PC-3 (cell line): ENCODE data around the gene CMTR2. TPM values are rescaled to one million over a fixed set of nuclear protein-coding genes. Genes with fewer than 3 reads are reported as not detected.

Source experiments
- ATAC-seq: fragments of 200-7000 bp; cut with Tn5 transposase; 2 replicates; pipeline ENCODE4 v1.9.1; 2020; ENCODE audit warnings: mild to moderate bottlenecking, moderate library complexity
- BruUV-seq: library from RNA; stranded (reverse); fragments of 400-500 nt; replicated peaks from 2 replicates; lab custom pipeline; 2021; lab: Mats Ljungman, UMichigan
- CTCF ChIA-PET: fragments of 300-600 bp; sonication (Branson Sonifier 250); formaldehyde crosslinking; loops from one replicate; lab custom pipeline; 2022; ENCODE audit warnings: antibody characterized with exemption; lab: Charles Lee
- POLR2A ChIA-PET: fragments of 300-600 bp; sonication (Branson Sonifier 250); formaldehyde crosslinking; loops from one replicate; lab custom pipeline; 2022; ENCODE audit warnings: antibody characterized with exemption; ENCODE audit not compliant: unreplicated experiment; lab: Charles Lee
- DNase-seq: peaks from one replicate; pipeline ENCODE4 v3.0.0-alpha.2; 2015
- H2AFZ ChIP-seq: fragments of 300-600 bp; sonication (generic); 2 replicates; pipeline ENCODE4 v1.6.0; 2016; ENCODE audit warnings: antibody characterized with exemption, low read length
- H3F3A ChIP-seq: fragments of 300-600 bp; sonication (generic); one replicate; pipeline ENCODE4 v1.6.0; 2017; ENCODE audit warnings: antibody characterized with exemption, low read length, control low read depth, mild to moderate bottlenecking; ENCODE audit not compliant: unreplicated experiment
- H3K27ac ChIP-seq: fragments of 300-600 bp; sonication (generic); 2 replicates; pipeline ENCODE4 v1.5.1; 2016; ENCODE audit warnings: mild to moderate bottlenecking, low read length
- H3K27me3 ChIP-seq: fragments of 300-600 bp; sonication (generic); 2 replicates; pipeline ENCODE4 v1.6.1; 2016; ENCODE audit warnings: low read length, mixed read lengths
- H3K36me3 ChIP-seq: fragments of 300-600 bp; sonication (generic); 2 replicates; pipeline ENCODE4 v1.6.1; 2016; ENCODE audit warnings: low read depth, mixed run types, low read length, mixed read lengths
- H3K4me1 ChIP-seq: fragments of 300-600 bp; sonication (generic); 2 replicates; pipeline ENCODE4 v1.5.1; 2016; ENCODE audit warnings: low read length; ENCODE audit not compliant: insufficient read depth
- H3K4me2 ChIP-seq: fragments of 300-600 bp; sonication (generic); 2 replicates; pipeline ENCODE4 v1.6.0; 2016; ENCODE audit warnings: low read length
- H3K4me3 ChIP-seq: fragments of 300-600 bp; sonication (generic); 2 replicates; pipeline ENCODE4 v1.5.1; 2016; ENCODE audit warnings: mild to moderate bottlenecking, low read length, mixed read lengths
- H3K79me2 ChIP-seq: fragments of 300-600 bp; sonication (generic); 2 replicates; pipeline ENCODE4 v1.6.1; 2017; ENCODE audit warnings: low read length, mixed read lengths
- H3K9ac ChIP-seq: fragments of 300-600 bp; sonication (generic); 2 replicates; pipeline ENCODE4 v1.6.0; 2016; ENCODE audit warnings: mild to moderate bottlenecking, low read length
- H3K9me2 ChIP-seq: fragments of 300-600 bp; sonication (generic); replicated peaks from 2 replicates; pipeline ENCODE4 v1.6.1; 2016; ENCODE audit warnings: mixed run types, low read length, mixed read lengths
- H3K9me3 ChIP-seq: fragments of 300-600 bp; sonication (generic); 2 replicates; pipeline ENCODE4 v1.6.1; 2016; ENCODE audit warnings: low read length, mixed read lengths
- H4K20me1 ChIP-seq: fragments of 300-600 bp; sonication (generic); 2 replicates; pipeline ENCODE4 v1.6.1; 2016; ENCODE audit warnings: low read length, mixed read lengths
- EZH2 ChIP-seq: fragments of 300-600 bp; sonication (generic); IDR thresholded peaks from one replicate; pipeline ENCODE4 v1.6.1; 2017; ENCODE audit warnings: antibody characterized with exemption, mild to moderate bottlenecking, low read length; ENCODE audit not compliant: unreplicated experiment
- EZH2phosphoT487 ChIP-seq: fragments of 300-600 bp; sonication (generic); IDR thresholded peaks from 2 replicates; pipeline ENCODE4 v1.6.1; 2018; ENCODE audit warnings: mild to moderate bottlenecking, antibody characterized with exemption, low read length, borderline replicate concordance
- intact Hi-C: fragments of 100-400 bp; cut with micrococcal nuclease; formaldehyde crosslinking; loops from 2 replicates; pipeline ENCODE4 v1.9.0; 2023
- total RNA-seq: library from RNA; depleted of rRNA; stranded (reverse); fragments of >200 nt; gene quantifications from 2 replicates; pipeline ENCODE4 v1.2.3, GENCODE V29; 2014
- TF ChIP-seq, protein P1 (sequence below): fragments of 300-600 bp; sonication (generic); conservative IDR thresholded peaks from 2 replicates; pipeline ENCODE4 v1.5.1; 2017; ENCODE audit warnings: antibody characterized with exemption, low read depth, mild to moderate bottlenecking, low read length

Gene CMTR2
- total RNA-seq, 1 experiment from 2014 or later = 14.7 TPM

GRCh38 chr16:71289732-71290062 is 495 bp upstream of the CMTR2 start:
- Histone ChIP-seq H3K9me3 (no peaks in the 10 kb centered on the region), H3K4me2 (peak overlapping the region; percentile 95), H3K4me3 (peak overlapping the region; percentile 49), H3K27ac (0 out of 2 replicates have a peak overlapping the region, but pooled peaks have one; percentile 18), H3F3A (no peaks in the 10 kb centered on the region), H3K79me2 (peaks cover 18% of the 10 kb centered on the region), H3K4me1 (peaks cover 17% of the 10 kb centered on the region), H3K9me2 (no peaks in the 10 kb centered on the region), H3K9ac (peak overlapping the region; percentile 41; the same call in 1 of the 2 replicates), H2AFZ (peak overlapping the region; percentile 85), H3K27me3 (no peaks in the 10 kb centered on the region), H3K36me3 (peaks cover 9% of the 10 kb centered on the region; the same call in 1 of the 2 replicates), H4K20me1 (no peaks in the 10 kb centered on the region)
- ChIA-PET POLR2A (interaction anchor here (1.0 kb wide), 1 partner anchor 14 kb away, joined by 11 read pairs; no protein-coding TSS in a partner anchor), CTCF (interaction anchor here (1.0 kb wide), 1 partner anchor 22 kb away, joined by 3 read pairs; no protein-coding TSS in a partner anchor)
- no peak for DNase-seq
- TF ChIP-seq EZH2phosphoT487 (no peak), EZH2 (no peak)
- TF ChIP-seq, protein P1, sequence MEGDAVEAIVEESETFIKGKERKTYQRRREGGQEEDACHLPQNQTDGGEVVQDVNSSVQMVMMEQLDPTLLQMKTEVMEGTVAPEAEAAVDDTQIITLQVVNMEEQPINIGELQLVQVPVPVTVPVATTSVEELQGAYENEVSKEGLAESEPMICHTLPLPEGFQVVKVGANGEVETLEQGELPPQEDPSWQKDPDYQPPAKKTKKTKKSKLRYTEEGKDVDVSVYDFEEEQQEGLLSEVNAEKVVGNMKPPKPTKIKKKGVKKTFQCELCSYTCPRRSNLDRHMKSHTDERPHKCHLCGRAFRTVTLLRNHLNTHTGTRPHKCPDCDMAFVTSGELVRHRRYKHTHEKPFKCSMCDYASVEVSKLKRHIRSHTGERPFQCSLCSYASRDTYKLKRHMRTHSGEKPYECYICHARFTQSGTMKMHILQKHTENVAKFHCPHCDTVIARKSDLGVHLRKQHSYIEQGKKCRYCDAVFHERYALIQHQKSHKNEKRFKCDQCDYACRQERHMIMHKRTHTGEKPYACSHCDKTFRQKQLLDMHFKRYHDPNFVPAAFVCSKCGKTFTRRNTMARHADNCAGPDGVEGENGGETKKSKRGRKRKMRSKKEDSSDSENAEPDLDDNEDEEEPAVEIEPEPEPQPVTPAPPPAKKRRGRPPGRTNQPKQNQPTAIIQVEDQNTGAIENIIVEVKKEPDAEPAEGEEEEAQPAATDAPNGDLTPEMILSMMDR = no peak
- no TSS peak for BruUV-seq
- intact Hi-C loops = no loop called here
- no peak for ATAC-seq

DNA sequence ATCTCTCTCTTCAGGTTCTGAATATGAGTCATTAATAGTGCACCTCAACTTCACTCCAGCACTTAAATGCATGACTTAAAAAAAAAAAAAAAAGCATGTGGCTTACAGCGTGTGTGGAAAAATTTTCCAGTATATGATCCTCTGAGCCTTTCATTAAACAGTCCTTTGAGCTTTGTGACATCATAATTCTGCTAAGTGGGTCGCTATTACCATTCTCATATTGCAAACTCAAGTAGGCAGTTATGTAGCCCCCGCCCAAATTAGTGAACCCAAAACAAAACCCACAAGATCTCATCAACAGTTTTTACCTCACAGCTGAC is 672 bp downstream of the CMTR2 start:
- Histone ChIP-seq H3F3A (no peaks in the 10 kb centered on the region), H3K9me3 (no peaks in the 10 kb centered on the region), H3K4me2 (peak overlapping the region; percentile 95), H3K79me2 (peaks cover 18% of the 10 kb centered on the region), H3K4me3 (peak overlapping the region; percentile 87), H3K9ac (peak overlapping the region; percentile 90), H2AFZ (peak overlapping the region; percentile 85), H4K20me1 (no peaks in the 10 kb centered on the region), H3K27ac (peak overlapping the region; percentile 73), H3K27me3 (no peaks in the 10 kb centered on the region), H3K36me3 (peaks cover 9% of the 10 kb centered on the region; the same call in 1 of the 2 replicates), H3K9me2 (no peaks in the 10 kb centered on the region), H3K4me1 (peaks cover 17% of the 10 kb centered on the region)
- POLR2A ChIA-PET = no interaction called here
- intact Hi-C loops = no loop called here
- no TSS peak for BruUV-seq
- TF ChIP-seq EZH2 = no peak
- TF ChIP-seq, protein P1 = no peak
- no peak for TF ChIP-seq EZH2phosphoT487
- CTCF ChIA-PET = no interaction called here
- DNase-seq = no peak
- ATAC-seq = no peak

DNA sequence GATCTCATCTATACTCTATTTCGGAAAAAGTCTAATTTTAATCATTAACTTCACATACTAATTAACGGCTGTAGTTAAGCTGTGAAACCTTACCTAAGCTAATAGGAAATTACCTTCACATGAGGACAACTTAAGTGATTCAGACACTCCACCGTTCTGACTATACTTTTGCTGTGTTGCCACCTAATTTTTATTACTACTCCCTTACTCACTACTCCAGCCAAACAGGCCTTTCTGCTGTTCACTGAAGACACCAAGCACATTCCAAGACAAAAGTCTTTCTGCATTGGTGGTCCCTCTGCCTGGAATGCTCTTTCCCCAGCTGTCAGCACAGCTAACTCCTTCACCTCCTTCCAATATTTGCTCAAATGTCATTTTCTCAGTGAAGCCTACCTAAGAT is 1.3 kb downstream of the CMTR2 start:
- Histone ChIP-seq H3K9me3 (no peaks in the 10 kb centered on the region), H3K4me3 (peak overlapping the region; percentile 87), H2AFZ (no peak overlapping the region), H4K20me1 (0 out of 2 replicates have a peak, but pooled peaks cover under 1% of the 10 kb centered on the region), H3K9ac (no peak overlapping the region), H3K4me2 (peak overlapping the region; percentile 95), H3K79me2 (peaks cover 18% of the 10 kb centered on the region), H3K36me3 (peaks cover 13% of the 10 kb centered on the region), H3F3A (no peaks in the 10 kb centered on the region), H3K4me1 (peaks cover 17% of the 10 kb centered on the region), H3K27ac (no peak overlapping the region), H3K27me3 (no peaks in the 10 kb centered on the region), H3K9me2 (no peaks in the 10 kb centered on the region)
- ATAC-seq = no peak
- BruUV-seq = no TSS peak
- DNase-seq = peak; percentile 32
- ChIA-PET CTCF (no interaction called here), POLR2A (no interaction called here)
- intact Hi-C loops = no loop called here
- no peak for TF ChIP-seq EZH2
- TF ChIP-seq EZH2phosphoT487 = no peak
- TF ChIP-seq, protein P1 = no peak
